ENCODE data around the gene CNTRL. TPM values are rescaled to one million over a fixed set of nuclear protein-coding genes. Genes with fewer than 3 reads are reported as not detected.
A peak's percentile ranks its signal among the peaks of the same experiment; 100 is the strongest.

The CNTRL gene
- total and polyA plus RNA-seq, 5 donors from 2014 or later, result 12.2 to 135 (median 15.9) TPM

DNA sequence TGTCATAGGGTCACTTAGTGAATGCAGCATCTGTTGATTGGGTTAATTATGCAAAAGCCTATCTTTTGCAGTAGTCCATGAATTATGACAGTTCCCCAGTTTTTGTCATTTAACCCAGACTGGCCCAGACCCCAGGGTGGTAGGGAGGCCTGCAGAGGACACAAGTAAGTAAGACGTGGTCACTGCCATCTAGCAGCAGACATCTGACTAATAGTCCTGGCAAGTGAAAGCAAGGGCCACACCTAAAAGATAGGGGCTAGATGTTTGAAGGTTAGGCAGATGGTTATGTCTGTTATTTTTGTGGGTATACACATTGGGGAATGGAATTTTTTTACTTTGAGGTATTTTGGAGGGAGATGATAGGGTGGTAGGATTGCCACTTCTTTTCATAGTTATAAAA lies 78.9 kb downstream of the CNTRL start:
- Histone ChIP-seq H3K4me3 (ENCODE audit: low read depth, low read length) (no peak overlapping the region), H3K27me3 (ENCODE audit: control insufficient read depth, insufficient read depth, low read length) (no peaks in the 10 kb centered on the region), H3K9me3 (ENCODE audit: control insufficient read depth in 2 of 2, low read length in 2 of 2) (no peaks in the 10 kb centered on the region), H3K36me3 (ENCODE audit: control insufficient read depth, insufficient read depth, low read length) (peaks cover 85% of the 10 kb centered on the region), H3K4me1 (ENCODE audit: control insufficient read depth, insufficient read depth, low read length, poor library complexity, severe bottlenecking) (peaks cover 4% of the 10 kb centered on the region), H3K27ac (ENCODE audit: insufficient read depth, low read length, poor library complexity, severe bottlenecking) (no peak overlapping the region)
- peak overlapping the region; percentile 50 to 66 (median 64) for H3K27ac Mint-ChIP-seq
- DNase-seq, result no peak
- peaks cover 16 to 31% (median 25%) of the 10 kb centered on the region in 4 donors for H3K4me1 Mint-ChIP-seq
- no peak overlapping the region for H3K4me3 Mint-ChIP-seq
- no peaks in the 10 kb centered on the region for H3K27me3 Mint-ChIP-seq
- no peak for ATAC-seq (ENCODE audit: low read depth in 2 of 2)
- peaks cover 49% of the 10 kb centered on the region for H3K36me3 Mint-ChIP-seq
- H3K9me3 Mint-ChIP-seq, result no peaks in the 10 kb centered on the region

DNA sequence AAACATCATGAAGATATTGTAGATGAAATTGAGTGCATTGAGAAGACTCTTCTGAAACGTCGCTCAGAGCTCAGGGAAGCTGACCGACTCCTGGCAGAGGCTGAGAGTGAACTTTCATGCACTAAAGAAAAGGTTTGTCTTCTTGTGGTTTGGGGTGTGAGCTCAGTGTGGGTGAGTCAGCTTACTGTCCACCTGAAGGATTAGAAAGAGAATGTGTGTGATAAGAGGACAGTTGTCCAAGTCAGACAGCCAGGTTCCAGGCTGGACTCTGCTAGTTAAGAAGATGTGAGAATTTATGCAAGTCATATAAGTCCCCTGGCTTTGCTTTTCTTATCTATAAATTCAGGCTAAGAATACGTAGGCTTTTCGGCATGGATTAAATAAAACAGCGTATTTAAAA lies 80.0 kb downstream of the CNTRL start:
- Histone ChIP-seq H3K36me3 (ENCODE audit: control insufficient read depth, insufficient read depth, low read length) (peaks cover 85% of the 10 kb centered on the region), H3K9me3 (ENCODE audit: control insufficient read depth in 2 of 2, low read length in 2 of 2) (no peaks in the 10 kb centered on the region), H3K27me3 (ENCODE audit: control insufficient read depth, insufficient read depth, low read length) (no peaks in the 10 kb centered on the region), H3K4me3 (ENCODE audit: low read depth, low read length) (no peak overlapping the region), H3K4me1 (ENCODE audit: control insufficient read depth, insufficient read depth, low read length, poor library complexity, severe bottlenecking) (peaks cover 4% of the 10 kb centered on the region), H3K27ac (ENCODE audit: insufficient read depth, low read length, poor library complexity, severe bottlenecking) (no peak overlapping the region)
- Mint-ChIP-seq H3K27me3 (no peaks in the 10 kb centered on the region), H3K4me3 (no peak overlapping the region), H3K4me1 (peaks cover 16 to 35% (median 27%) of the 10 kb centered on the region in 4 donors), H3K36me3 (peaks cover 54% of the 10 kb centered on the region), H3K9me3 (no peaks in the 10 kb centered on the region), H3K27ac (peak overlapping the region in 1 of 3 donors; percentile 17)
- no peak for ATAC-seq (ENCODE audit: low read depth in 2 of 2)
- no peak for DNase-seq

DNA sequence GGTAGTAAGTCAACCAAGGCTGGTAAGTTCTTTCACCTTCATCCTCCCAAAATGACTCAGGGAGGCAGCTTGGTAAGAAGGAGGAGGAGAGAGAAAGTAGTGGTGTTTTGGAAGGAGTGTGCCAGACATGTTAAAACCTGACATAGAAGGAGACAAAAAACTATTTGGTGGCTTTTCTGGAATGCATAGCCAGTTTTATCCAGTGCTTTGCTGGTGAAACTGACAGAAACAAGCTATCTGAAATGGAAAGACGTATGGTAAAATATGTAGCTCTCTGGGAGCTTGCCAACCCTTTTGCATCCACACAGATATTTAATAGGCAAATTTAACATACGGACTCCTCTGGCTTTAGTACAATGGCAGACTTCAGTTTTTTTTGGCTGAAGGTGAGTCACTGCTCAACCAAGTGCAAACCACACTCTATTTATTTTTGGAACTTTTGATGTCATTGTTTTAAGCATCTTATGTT lies 81.5 kb downstream of the CNTRL start:
- Mint-ChIP-seq H3K9me3 (no peaks in the 10 kb centered on the region), H3K27me3 (no peaks in the 10 kb centered on the region), H3K4me3 (no peak overlapping the region), H3K4me1 (peaks cover 16 to 32% (median 26%) of the 10 kb centered on the region in 4 donors), H3K36me3 (peaks cover 58% of the 10 kb centered on the region), H3K27ac (peak overlapping the region; percentile 33 to 82 (median 74))
- ATAC-seq (ENCODE audit: low read depth in 2 of 2), result peak; percentile 88 to 91
- Histone ChIP-seq H3K27me3 (ENCODE audit: control insufficient read depth, insufficient read depth, low read length) (no peaks in the 10 kb centered on the region), H3K27ac (ENCODE audit: insufficient read depth, low read length, poor library complexity, severe bottlenecking) (peak overlapping the region; percentile 37), H3K4me1 (ENCODE audit: control insufficient read depth, insufficient read depth, low read length, poor library complexity, severe bottlenecking) (peaks cover 4% of the 10 kb centered on the region), H3K4me3 (ENCODE audit: low read depth, low read length) (peak overlapping the region; percentile 11), H3K36me3 (ENCODE audit: control insufficient read depth, insufficient read depth, low read length) (peaks cover 89% of the 10 kb centered on the region), H3K9me3 (ENCODE audit: control insufficient read depth in 2 of 2, low read length in 2 of 2) (no peaks in the 10 kb centered on the region)
- peak in 1 of 3 donors; percentile 18 for DNase-seq

DNA sequence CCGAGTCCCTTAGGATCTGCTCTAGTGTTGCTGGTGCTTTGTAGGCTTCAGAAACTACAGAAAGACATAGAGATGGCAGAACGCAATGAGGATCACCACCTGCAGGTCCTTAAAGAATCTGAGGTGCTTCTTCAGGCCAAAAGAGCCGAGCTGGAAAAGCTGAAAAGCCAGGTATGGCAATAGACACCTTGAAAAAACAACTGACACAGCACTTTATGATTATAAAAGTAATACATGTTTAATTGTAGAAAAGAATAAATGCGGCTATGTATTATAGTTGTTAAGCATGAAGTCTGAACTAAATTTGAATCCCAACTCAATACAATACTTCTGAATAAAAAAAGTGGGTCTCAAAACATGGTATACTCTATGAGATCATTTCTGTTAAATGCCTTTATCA lies 83.2 kb downstream of the CNTRL start:
- Mint-ChIP-seq H3K4me1 (peaks cover 8 to 22% (median 19%) of the 10 kb centered on the region in 4 donors), H3K27ac (peak overlapping the region in 1 of 3 donors; percentile 28), H3K4me3 (no peak overlapping the region), H3K36me3 (peaks cover 53% of the 10 kb centered on the region), H3K27me3 (no peaks in the 10 kb centered on the region), H3K9me3 (no peaks in the 10 kb centered on the region)
- no peaks in the 10 kb centered on the region for H3K27me3 ChIP-seq (ENCODE audit: control insufficient read depth, insufficient read depth, low read length)
- peaks cover 94% of the 10 kb centered on the region for H3K36me3 ChIP-seq (ENCODE audit: control insufficient read depth, insufficient read depth, low read length)
- no peak for DNase-seq
- ATAC-seq (ENCODE audit: low read depth in 2 of 2), result no peak
- H3K4me3 ChIP-seq (ENCODE audit: low read depth, low read length), result no peak overlapping the region
- no peaks in the 10 kb centered on the region for H3K9me3 ChIP-seq (ENCODE audit: control insufficient read depth in 2 of 2, low read length in 2 of 2)
- no peak overlapping the region for H3K27ac ChIP-seq (ENCODE audit: insufficient read depth, low read length, poor library complexity, severe bottlenecking)
- H3K4me1 ChIP-seq (ENCODE audit: control insufficient read depth, insufficient read depth, low read length, poor library complexity, severe bottlenecking), result peaks cover 4% of the 10 kb centered on the region

DNA sequence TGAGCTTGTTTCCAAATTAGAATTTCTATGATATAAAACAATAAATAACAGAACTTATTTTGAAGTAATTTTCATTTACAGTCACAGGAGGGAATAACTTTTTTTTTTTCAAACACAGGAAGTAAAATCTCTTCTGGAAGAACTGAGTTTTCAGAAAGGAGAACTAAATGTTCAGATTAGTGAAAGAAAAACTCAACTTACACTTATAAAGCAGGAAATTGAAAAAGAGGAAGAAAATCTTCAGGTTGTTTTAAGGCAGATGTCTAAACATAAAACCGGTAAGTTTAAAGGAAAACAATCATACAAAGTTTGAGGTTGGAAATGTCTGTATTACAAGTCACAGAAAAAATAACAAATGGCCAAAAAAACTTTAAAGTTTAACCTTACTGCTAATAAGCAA lies 85.3 kb downstream of the CNTRL start:
- no peak overlapping the region for H3K4me3 Mint-ChIP-seq
- Histone ChIP-seq H3K27me3 (ENCODE audit: control insufficient read depth, insufficient read depth, low read length) (no peaks in the 10 kb centered on the region), H3K36me3 (ENCODE audit: control insufficient read depth, insufficient read depth, low read length) (peaks cover 91% of the 10 kb centered on the region), H3K27ac (ENCODE audit: insufficient read depth, low read length, poor library complexity, severe bottlenecking) (peak overlapping the region; percentile 38), H3K9me3 (ENCODE audit: control insufficient read depth in 2 of 2, low read length in 2 of 2) (no peaks in the 10 kb centered on the region), H3K4me1 (ENCODE audit: control insufficient read depth, insufficient read depth, low read length, poor library complexity, severe bottlenecking) (peaks cover 4% of the 10 kb centered on the region), H3K4me3 (ENCODE audit: low read depth, low read length) (no peak overlapping the region)
- DNase-seq (no peak), ATAC-seq (ENCODE audit: low read depth in 2 of 2) (no peak)
- peaks cover 12 to 22% (median 15%) of the 10 kb centered on the region in 4 donors for H3K4me1 Mint-ChIP-seq
- peak overlapping the region in 1 of 3 donors; percentile 7 for H3K27ac Mint-ChIP-seq
- H3K9me3 Mint-ChIP-seq, result no peaks in the 10 kb centered on the region
- no peaks in the 10 kb centered on the region for H3K27me3 Mint-ChIP-seq
- H3K36me3 Mint-ChIP-seq, result peaks cover 53% of the 10 kb centered on the region

DNA sequence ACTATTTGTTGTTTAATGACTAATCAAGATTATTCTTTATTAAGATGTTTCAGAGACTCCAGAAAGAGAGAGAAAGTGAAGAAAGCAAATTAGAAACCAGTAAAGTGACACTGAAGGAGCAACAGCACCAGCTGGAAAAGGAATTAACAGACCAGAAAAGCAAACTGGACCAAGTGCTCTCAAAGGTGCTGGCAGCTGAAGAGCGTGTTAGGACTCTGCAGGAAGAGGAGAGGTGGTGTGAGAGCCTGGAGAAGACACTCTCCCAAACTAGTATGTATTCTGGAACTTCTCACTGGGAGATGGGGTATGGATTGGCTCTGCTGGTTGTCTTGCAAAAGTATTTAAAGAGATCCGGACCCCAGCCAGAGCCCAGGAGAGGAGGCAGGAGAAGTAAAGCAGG lies 93.3 kb downstream of the CNTRL start:
- Mint-ChIP-seq H3K4me3 (peak overlapping the region in 1 of 4 donors; percentile 9), H3K27ac (peak overlapping the region; percentile 38 to 84 (median 70)), H3K9me3 (no peaks in the 10 kb centered on the region), H3K36me3 (peaks cover 46% of the 10 kb centered on the region), H3K4me1 (peaks cover 4 to 21% (median 15%) of the 10 kb centered on the region in 4 donors), H3K27me3 (no peaks in the 10 kb centered on the region)
- H3K36me3 ChIP-seq (ENCODE audit: control insufficient read depth, insufficient read depth, low read length), result peaks cover 91% of the 10 kb centered on the region
- H3K9me3 ChIP-seq (ENCODE audit: control insufficient read depth in 2 of 2, low read length in 2 of 2), result no peaks in the 10 kb centered on the region
- no peak for ATAC-seq (ENCODE audit: low read depth in 2 of 2)
- no peak overlapping the region for H3K27ac ChIP-seq (ENCODE audit: insufficient read depth, low read length, poor library complexity, severe bottlenecking)
- no peaks in the 10 kb centered on the region for H3K4me1 ChIP-seq (ENCODE audit: control insufficient read depth, insufficient read depth, low read length, poor library complexity, severe bottlenecking)
- no peak for DNase-seq
- no peak overlapping the region for H3K4me3 ChIP-seq (ENCODE audit: low read depth, low read length)
- H3K27me3 ChIP-seq (ENCODE audit: control insufficient read depth, insufficient read depth, low read length), result no peaks in the 10 kb centered on the region

DNA sequence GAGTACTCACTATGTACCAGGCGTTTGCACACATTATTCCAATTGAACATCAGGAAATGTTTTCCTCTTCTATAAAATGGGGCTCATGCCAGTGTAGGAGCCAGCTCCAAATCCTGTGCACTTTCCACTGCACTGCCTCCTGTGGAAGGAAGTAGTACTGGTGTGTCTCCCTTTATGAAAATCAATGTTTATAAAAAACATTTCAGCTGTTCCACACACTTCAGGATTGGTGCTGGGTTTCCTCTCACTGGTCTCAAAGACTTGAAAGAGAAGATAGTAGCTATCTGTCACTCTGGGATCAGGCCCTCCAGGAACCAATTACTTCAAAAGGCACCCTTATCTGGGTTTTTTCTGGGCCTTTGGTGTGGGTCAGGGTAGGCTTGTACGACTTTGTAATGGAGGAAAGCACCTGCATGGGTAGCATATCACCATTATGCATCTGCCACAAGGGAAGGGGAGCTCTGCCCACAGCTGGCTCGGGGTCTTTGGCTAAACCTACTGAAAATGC lies 94.4 kb downstream of the CNTRL start:
- Mint-ChIP-seq H3K4me1 (peaks cover 3 to 21% (median 16%) of the 10 kb centered on the region in 4 donors), H3K27me3 (no peaks in the 10 kb centered on the region), H3K27ac (peak overlapping the region; percentile 39 to 84 (median 47)), H3K4me3 (no peak overlapping the region), H3K9me3 (no peaks in the 10 kb centered on the region), H3K36me3 (peaks cover 51% of the 10 kb centered on the region)
- ATAC-seq (ENCODE audit: low read depth in 2 of 2), result peak; percentile 55 to 60
- Histone ChIP-seq H3K4me3 (ENCODE audit: low read depth, low read length) (no peak overlapping the region), H3K4me1 (ENCODE audit: control insufficient read depth, insufficient read depth, low read length, poor library complexity, severe bottlenecking) (no peaks in the 10 kb centered on the region), H3K27ac (ENCODE audit: insufficient read depth, low read length, poor library complexity, severe bottlenecking) (no peak overlapping the region), H3K27me3 (ENCODE audit: control insufficient read depth, insufficient read depth, low read length) (no peaks in the 10 kb centered on the region), H3K9me3 (ENCODE audit: control insufficient read depth in 2 of 2, low read length in 2 of 2) (no peaks in the 10 kb centered on the region), H3K36me3 (ENCODE audit: control insufficient read depth, insufficient read depth, low read length) (peaks cover 94% of the 10 kb centered on the region)
- peak in 2 of 3 donors; percentile 20 to 23 for DNase-seq

DNA sequence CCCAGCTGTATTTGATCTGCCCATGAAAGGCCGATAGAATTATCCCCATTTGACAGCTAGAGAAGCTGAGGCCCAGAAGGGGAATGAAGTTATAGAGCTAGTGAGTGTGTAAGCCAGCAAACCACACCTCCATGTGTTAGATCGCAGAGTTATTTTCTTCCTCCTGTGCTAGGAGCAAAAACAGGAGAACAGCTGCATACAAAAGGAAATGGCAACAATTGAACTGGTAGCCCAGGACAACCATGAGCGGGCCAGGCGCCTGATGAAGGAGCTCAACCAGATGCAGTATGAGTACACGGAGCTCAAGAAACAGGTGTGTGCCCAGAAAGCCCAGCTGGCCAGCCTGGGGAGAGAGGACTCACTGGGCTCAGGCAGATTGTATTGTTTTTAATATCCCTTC lies 96.5 kb downstream of the CNTRL start:
- H3K27ac ChIP-seq (ENCODE audit: insufficient read depth, low read length, poor library complexity, severe bottlenecking), result no peak overlapping the region
- Mint-ChIP-seq H3K4me1 (peaks cover 5 to 21% (median 13%) of the 10 kb centered on the region in 4 donors), H3K4me3 (no peak overlapping the region), H3K36me3 (peaks cover 60% of the 10 kb centered on the region), H3K27ac (peak overlapping the region in 1 of 3 donors; percentile 7), H3K27me3 (no peaks in the 10 kb centered on the region), H3K9me3 (no peaks in the 10 kb centered on the region)
- no peaks in the 10 kb centered on the region for H3K27me3 ChIP-seq (ENCODE audit: control insufficient read depth, insufficient read depth, low read length)
- DNase-seq (no peak), ATAC-seq (ENCODE audit: low read depth in 2 of 2) (no peak)
- H3K4me3 ChIP-seq (ENCODE audit: low read depth, low read length), result no peak overlapping the region
- H3K4me1 ChIP-seq (ENCODE audit: control insufficient read depth, insufficient read depth, low read length, poor library complexity, severe bottlenecking), result no peaks in the 10 kb centered on the region
- peaks cover 91% of the 10 kb centered on the region for H3K36me3 ChIP-seq (ENCODE audit: control insufficient read depth, insufficient read depth, low read length)
- H3K9me3 ChIP-seq (ENCODE audit: control insufficient read depth in 2 of 2, low read length in 2 of 2), result no peaks in the 10 kb centered on the region
